Stomach (tissue), 9 donors: ENCODE measurements around the gene ADCY9. TPM values are rescaled to one million over a fixed set of nuclear protein-coding genes. Genes with fewer than 3 reads are reported as not detected.

Source experiments
- DNase-seq, 2 donors: peaks; one replicate each; pipeline versions ENCODE4 v3.0.0 to v3.0.0-alpha.2; 2013 to 2019
- H3K27ac ChIP-seq, 5 donors: fragments of 200-600 bp in 4 of 5; sonication (generic) in 4 of 5; one replicate each; pipeline ENCODE4 v1.5.1; 2013 to 2019; ENCODE audit warnings: mild to moderate bottlenecking in 1 of 5, moderate library complexity in 1 of 5
- H3K27me3 ChIP-seq, 3 donors: fragments of 200-600 bp; sonication (generic); one replicate each; pipeline ENCODE4 v1.5.1; 2017 to 2019; ENCODE audit warnings: mixed run types in 1 of 3
- H3K36me3 ChIP-seq, 4 donors: fragments of 200-600 bp; sonication (generic); 1 replicate in 3 of 4; 2 replicates in 1 of 4; pipeline ENCODE4 v1.5.1; 2016 to 2019
- H3K4me1 ChIP-seq, 4 donors: fragments of 200-600 bp; sonication (generic); one replicate each; pipeline ENCODE4 v1.5.1; 2016 to 2019
- H3K4me3 ChIP-seq, 4 donors: fragments of 200-600 bp; sonication (generic) in 3 of 4; one replicate each; pipeline ENCODE4 v1.5.1; 2016 to 2019; ENCODE audit warnings: mild to moderate bottlenecking in 1 of 4
- H3K9me3 ChIP-seq, 4 donors: fragments of 200-600 bp; sonication (generic); one replicate each; pipeline ENCODE4 v1.5.1; 2016 to 2019
- CTCF ChIP-seq, 7 experiments: fragments of 450-650 bp in 4 of 7; fragments of 200-600 bp in 3 of 7; sonication (generic) in 3 of 7; IDR thresholded peaks; one replicate each; pipeline ENCODE4 v1.5.1; 2016 to 2019; ENCODE audit warnings: antibody characterized with exemption in 7 of 7, control low read depth in 2 of 7, mild to moderate bottlenecking in 1 of 7
- EP300 ChIP-seq: sonication (generic); formaldehyde crosslinking; IDR thresholded peaks from one replicate; pipeline ENCODE4 v1.6.1; 2017; ENCODE audit warnings: antibody characterized with exemption
- POLR2A ChIP-seq, 4 donors: fragments of 450-650 bp; IDR thresholded peaks; one replicate each; pipeline ENCODE4 v1.6.1; 2016; ENCODE audit warnings: antibody characterized with exemption in 4 of 4, control low read depth in 2 of 4, mild to moderate bottlenecking in 1 of 4, moderate library complexity in 1 of 4
- POLR2AphosphoS5 ChIP-seq, 3 donors: sonication (generic); formaldehyde crosslinking; IDR thresholded peaks; one replicate each; pipeline ENCODE4 v1.6.1; 2016; ENCODE audit warnings: antibody characterized with exemption in 3 of 3
- WGBS, 5 donors: extraction: QIAGEN DNeasy Blood & Tissue Kit in 3 of 5; methylation state at CpG; one replicate each; pipeline versions ENCODE4 v1.1.5 to v1.1.7; 2013 to 2018; 5-methylcytosine and 5-hydroxymethylcytosine counted together
- intact Hi-C: fragments of 100-400 bp; cut with DNase I; formaldehyde crosslinking; loops from one replicate; pipeline ENCODE4 v1.15.1; 2023; ENCODE audit warnings: low total_unique reads
- polyA plus RNA-seq, 3 donors: library from polyadenylated mRNA; stranded (reverse); fragments of 200-250 nt; gene quantifications; one replicate each; pipeline ENCODE4 v1.2.3, GENCODE V29; 2013
- total RNA-seq, 5 donors: library from RNA; depleted of rRNA; stranded (reverse); fragments of >200 nt; gene quantifications; one replicate each; pipeline versions ENCODE4 v1.1.0 to v1.2.3, GENCODE V29; 2014 to 2016
- donor health status: healthy with polysubstance abuse.
- donor health status: Bipolar disorder and iron deficiency.
- donor health status: healthy.

ADCY9 gene
- total and polyA plus RNA-seq, 8 donors, result 1.7 to 55.0 (median 12.9) TPM

GRCh38 chr16:4034963-4035362 lies 81.3 kb downstream of the ADCY9 start:
- intact Hi-C loops, result no loop called here
- Histone ChIP-seq H3K4me3 (no peak overlapping the region), H3K27ac (no peak overlapping the region), H3K4me1 (peaks cover 0 to 14% (median 11%) of the 10 kb centered on the region in 4 donors), H3K27me3 (no peaks in the 10 kb centered on the region), H3K9me3 (no peaks in the 10 kb centered on the region), H3K36me3 (peaks cover 0 to 5% (median 0%) of the 10 kb centered on the region in 4 donors)
- no peak for DNase-seq
- TF ChIP-seq EP300 (no peak), POLR2A (IDR thresholded peaks at IDR 0.05) (no peak), CTCF (IDR thresholded peaks at IDR 0.05) (no peak), POLR2AphosphoS5 (IDR thresholded peaks at IDR 0.05) (no peak)
- 82 to 96% (median 92%) methylated on average over 4 of the region's 4 CpGs for WGBS, 5 donors

- H3K27ac ChIP-seq, result no peak overlapping the region
Measured at GRCh38 chr16:4033951-4034350, 82.3 kb downstream of the ADCY9 start.

GRCh38 chr16:4032768-4033167 lies 83.5 kb downstream of the ADCY9 start:
- 8 to 24% (median 17%) methylated on average over 13 of the region's 13 CpGs for WGBS, 5 donors
- Histone ChIP-seq H3K27me3 (no peaks in the 10 kb centered on the region), H3K4me1 (peaks cover 0 to 14% (median 11%) of the 10 kb centered on the region in 4 donors), H3K9me3 (no peaks in the 10 kb centered on the region), H3K27ac (peak overlapping the region in 3 of 5 donors; percentile 25 to 43 (median 34)), H3K36me3 (peaks cover 0 to under 1% (median 0%) of the 10 kb centered on the region in 4 donors), H3K4me3 (no peak overlapping the region)
- DNase-seq, result peak; percentile 72 to 85
- intact Hi-C loops, result no loop called here
- TF ChIP-seq CTCF (IDR thresholded peaks at IDR 0.05) (no peak), POLR2A (IDR thresholded peaks at IDR 0.05) (no peak), POLR2AphosphoS5 (IDR thresholded peaks at IDR 0.05) (peak in 1 of 3 donors; percentile 49)

More at GRCh38 chr16:4033951-4034350, 82.3 kb downstream of the ADCY9 start:
- intact Hi-C loops, result no loop called here
- Histone ChIP-seq H3K4me1 (peaks cover 0 to 14% (median 11%) of the 10 kb centered on the region in 4 donors), H3K9me3 (no peaks in the 10 kb centered on the region), H3K27me3 (no peaks in the 10 kb centered on the region), H3K36me3 (peaks cover 0 to 5% (median 0%) of the 10 kb centered on the region in 4 donors), H3K4me3 (no peak overlapping the region)
- no peak for DNase-seq
- TF ChIP-seq POLR2A (IDR thresholded peaks at IDR 0.05) (no peak), POLR2AphosphoS5 (IDR thresholded peaks at IDR 0.05) (no peak), EP300 (no peak), CTCF (IDR thresholded peaks at IDR 0.05) (no peak)
- WGBS, 5 donors, result 95 to 97% (median 96%) methylated on average over 10 of the region's 10 CpGs

GRCh38 chr16:4028144-4028543 lies 88.1 kb downstream of the ADCY9 start:
- 82 to 87% (median 84%) methylated on average over 8 of the region's 8 CpGs for WGBS, 5 donors
- TF ChIP-seq EP300, result no peak
- no peak for TF ChIP-seq POLR2A (IDR thresholded peaks at IDR 0.05)
- no peak for TF ChIP-seq POLR2AphosphoS5 (IDR thresholded peaks at IDR 0.05)
- no peak for TF ChIP-seq CTCF (IDR thresholded peaks at IDR 0.05)
- H3K4me1 ChIP-seq, result peaks cover 0 to 12% (median 8%) of the 10 kb centered on the region in 4 donors
- H3K9me3 ChIP-seq, result no peaks in the 10 kb centered on the region
- no peaks in the 10 kb centered on the region for H3K36me3 ChIP-seq
- H3K27me3 ChIP-seq, result no peaks in the 10 kb centered on the region
- H3K4me3 ChIP-seq, result no peak overlapping the region
- intact Hi-C loops, result no loop called here
- H3K27ac ChIP-seq, result no peak overlapping the region
- DNase-seq, result no peak
